HepG2 (cell line): ENCODE data around the gene KRTAP21-2. TPM values are rescaled to one million over a fixed set of nuclear protein-coding genes. Genes with fewer than 3 reads are reported as not detected.

Experiments used
- polyA plus RNA-seq, 8 experiments: library from polyadenylated mRNA; depleted of rRNA in 3 of 8; stranded (reverse) in 7 of 8; unstranded in 1 of 8; fragments of >200 nt; fragmentation: Illumina TruSeq in 4 of 8; extraction: Trizol in 4 of 8; gene quantifications; 2 replicates each; pipeline versions ENCODE4 v1.2.1 to v1.2.3, GENCODE V29; 2011 to 2016; ENCODE audit warnings: low read depth in 4 of 8, missing spikeins in 1 of 8, mixed read lengths in 1 of 8; ENCODE audit not compliant: insufficient read depth in 1 of 8
- small RNA-seq, 3 experiments: library from RNA; depleted of rRNA; stranded (forward); fragments of <200 nt; gene quantifications; one replicate each; pipeline ENCODE3, GENCODE V24; 2012; ENCODE audit warnings: low read depth in 2 of 3, low replicate concordance in 1 of 3; ENCODE audit not compliant: insufficient read length in 3 of 3, insufficient read depth in 2 of 3
- total RNA-seq, 5 experiments: library from RNA; depleted of rRNA; stranded (reverse); fragments of >200 nt; fragmentation: Illumina TruSeq; extraction: Trizol; gene quantifications; 2 replicates each; pipeline ENCODE4 v1.2.3, GENCODE V29; 2016; ENCODE audit warnings: low read depth in 1 of 5

Gene KRTAP21-2
- total and polyA plus RNA-seq, 2 of the 13 experiments (the other 11 are each of a cell fraction or from before 2014, with no cell fraction given), result not detected

Small RNAs within 50 kb of the gene (small RNA-seq; reads per million reads assigned to genes)
- gene AP000244.1 (0 reads per million in 3 experiments), gene KRTAP21-3 (0 reads per million in 3 experiments)

Other genes starting within 250 kb of the KRTAP21-2 start
- gene KRTAP19-5, start 245.1 kb downstream of the KRTAP21-2 start, total RNA-seq (2016; rRNA removed; fragmentation: Illumina TruSeq; extraction: Trizol), result not detected in 2 replicates
- not detected in 2 replicates for gene KRTAP19-5, start 245.1 kb downstream of the KRTAP21-2 start, polyA plus RNA-seq (2011; rRNA removed)
- gene KRTAP19-6, start 205.4 kb downstream of the KRTAP21-2 start, total RNA-seq (2016; rRNA removed; fragmentation: Illumina TruSeq; extraction: Trizol), result not detected in 2 replicates
- gene KRTAP19-6, start 205.4 kb downstream of the KRTAP21-2 start, polyA plus RNA-seq (2011; rRNA removed), result not detected in 2 replicates
- gene KRTAP19-7, start 185.9 kb downstream of the KRTAP21-2 start, total RNA-seq (2016; rRNA removed; fragmentation: Illumina TruSeq; extraction: Trizol), result not detected in 2 replicates
- gene KRTAP19-7, start 185.9 kb downstream of the KRTAP21-2 start, polyA plus RNA-seq (2011; rRNA removed), result not detected in 2 replicates
- not detected in 2 replicates for gene KRTAP22-2, start 156.9 kb downstream of the KRTAP21-2 start, total RNA-seq (2016; rRNA removed; fragmentation: Illumina TruSeq; extraction: Trizol)
- gene KRTAP22-2, start 156.9 kb downstream of the KRTAP21-2 start, polyA plus RNA-seq (2011; rRNA removed), result not detected in 2 replicates
- gene KRTAP6-3, start 154.8 kb downstream of the KRTAP21-2 start, total RNA-seq (2016; rRNA removed; fragmentation: Illumina TruSeq; extraction: Trizol), result not detected in 2 replicates
- not detected in 2 replicates for gene KRTAP6-3, start 154.8 kb downstream of the KRTAP21-2 start, polyA plus RNA-seq (2011; rRNA removed)
- gene KRTAP6-2, start 148.4 kb downstream of the KRTAP21-2 start, total RNA-seq (2016; rRNA removed; fragmentation: Illumina TruSeq; extraction: Trizol), result not detected in 2 replicates
- not detected in 2 replicates for gene KRTAP6-2, start 148.4 kb downstream of the KRTAP21-2 start, polyA plus RNA-seq (2011; rRNA removed)
- not detected in 2 replicates for gene KRTAP22-1, start 146.2 kb downstream of the KRTAP21-2 start, total RNA-seq (2016; rRNA removed; fragmentation: Illumina TruSeq; extraction: Trizol)
- not detected in 2 replicates for gene KRTAP22-1, start 146.2 kb downstream of the KRTAP21-2 start, polyA plus RNA-seq (2011; rRNA removed)
- gene KRTAP6-1, start 133.3 kb downstream of the KRTAP21-2 start, total RNA-seq (2016; rRNA removed; fragmentation: Illumina TruSeq; extraction: Trizol), result not detected in 2 replicates
- gene KRTAP6-1, start 133.3 kb downstream of the KRTAP21-2 start, polyA plus RNA-seq (2011; rRNA removed), result not detected in 2 replicates
- gene KRTAP20-1, start 130.8 kb downstream of the KRTAP21-2 start, total RNA-seq (2016; rRNA removed; fragmentation: Illumina TruSeq; extraction: Trizol), result not detected in 2 replicates
- not detected in 2 replicates for gene KRTAP20-1, start 130.8 kb downstream of the KRTAP21-2 start, polyA plus RNA-seq (2011; rRNA removed)
- gene KRTAP20-4, start 126.6 kb downstream of the KRTAP21-2 start, total RNA-seq (2016; rRNA removed; fragmentation: Illumina TruSeq; extraction: Trizol), result not detected in 2 replicates
- gene KRTAP20-4, start 126.6 kb downstream of the KRTAP21-2 start, polyA plus RNA-seq (2011; rRNA removed), result not detected in 2 replicates
- not detected in 2 replicates for gene KRTAP20-2, start 112.1 kb downstream of the KRTAP21-2 start, total RNA-seq (2016; rRNA removed; fragmentation: Illumina TruSeq; extraction: Trizol)
- not detected in 2 replicates for gene KRTAP20-2, start 112.1 kb downstream of the KRTAP21-2 start, polyA plus RNA-seq (2011; rRNA removed)
- gene KRTAP20-3, start 104.4 kb downstream of the KRTAP21-2 start, total RNA-seq (2016; rRNA removed; fragmentation: Illumina TruSeq; extraction: Trizol), result not detected in 2 replicates
- not detected in 2 replicates for gene KRTAP20-3, start 104.4 kb downstream of the KRTAP21-2 start, polyA plus RNA-seq (2011; rRNA removed)
- not detected in 2 replicates for gene KRTAP21-3, start 28.5 kb downstream of the KRTAP21-2 start, total RNA-seq (2016; rRNA removed; fragmentation: Illumina TruSeq; extraction: Trizol)
- gene KRTAP21-3, start 28.5 kb downstream of the KRTAP21-2 start, polyA plus RNA-seq (2011; rRNA removed), result not detected in 2 replicates
- gene KRTAP21-1, start 8.2 kb upstream of the KRTAP21-2 start, total RNA-seq (2016; rRNA removed; fragmentation: Illumina TruSeq; extraction: Trizol), result not detected in 2 replicates
- gene KRTAP21-1, start 8.2 kb upstream of the KRTAP21-2 start, polyA plus RNA-seq (2011; rRNA removed), result not detected in 2 replicates
- gene KRTAP8-1, start 66.0 kb upstream of the KRTAP21-2 start, total RNA-seq (2016; rRNA removed; fragmentation: Illumina TruSeq; extraction: Trizol), result not detected in 2 replicates
- not detected in 2 replicates for gene KRTAP8-1, start 66.0 kb upstream of the KRTAP21-2 start, polyA plus RNA-seq (2011; rRNA removed)
- gene KRTAP7-1, start 82.5 kb upstream of the KRTAP21-2 start, total RNA-seq (2016; rRNA removed; fragmentation: Illumina TruSeq; extraction: Trizol), result not detected in 2 replicates
- not detected in 2 replicates for gene KRTAP7-1, start 82.5 kb upstream of the KRTAP21-2 start, polyA plus RNA-seq (2011; rRNA removed)
- not detected in 2 replicates for gene KRTAP11-1, start 134.3 kb upstream of the KRTAP21-2 start, total RNA-seq (2016; rRNA removed; fragmentation: Illumina TruSeq; extraction: Trizol)
- gene KRTAP11-1, start 134.3 kb upstream of the KRTAP21-2 start, polyA plus RNA-seq (2011; rRNA removed), result not detected in 2 replicates